Testis (tissue), 3 donors: ENCODE results near the gene GABRB1. TPM values are rescaled to one million over a fixed set of nuclear protein-coding genes. Genes with fewer than 3 reads are reported as not detected.
A peak's percentile ranks its signal among the peaks of the same experiment; 100 is the strongest.

Experiments
- DNase-seq: peaks from one replicate; pipeline ENCODE4 v3.0.0-alpha.2; 2019
- H3K27ac ChIP-seq, 2 donors: fragments of 200-600 bp; sonication (generic); one replicate each; pipeline ENCODE4 v1.5.1; 2019
- H3K27me3 ChIP-seq: fragments of 200-600 bp; sonication (generic); one replicate; pipeline ENCODE4 v1.5.1; 2019
- H3K36me3 ChIP-seq: fragments of 200-600 bp; sonication (generic); one replicate; pipeline ENCODE4 v1.5.1; 2017; ENCODE audit warnings: low read depth; ENCODE audit errors: missing control alignments
- H3K4me1 ChIP-seq: fragments of 200-600 bp; sonication (generic); one replicate; pipeline ENCODE4 v1.5.1; 2019
- H3K4me3 ChIP-seq, 2 donors: fragments of 200-600 bp; sonication (generic); one replicate each; pipeline ENCODE4 v1.5.1; 2017 to 2019
- H3K9me3 ChIP-seq: fragments of 200-600 bp; sonication (generic); one replicate; pipeline ENCODE4 v1.5.1; 2017
- POLR2A ChIP-seq: fragments of 450-650 bp; IDR thresholded peaks from one replicate; pipeline ENCODE4 v1.6.1; 2017; ENCODE audit warnings: antibody characterized with exemption, mild to moderate bottlenecking, moderate library complexity
- WGBS, 2 donors: methylation state at CpG; one replicate each; pipeline ENCODE4 v1.1.5; 2018; 5-methylcytosine and 5-hydroxymethylcytosine counted together
- intact Hi-C: fragments of 100-400 bp; cut with DNase I; formaldehyde crosslinking; loops from one replicate; pipeline ENCODE4 v1.15.1; 2023; ENCODE audit warnings: low total_unique reads
- polyA plus RNA-seq: library from polyadenylated mRNA; stranded (reverse); fragments of 350-450 nt; fragmentation: Illumina TruSeq; extraction: RNeasy Lipid Tissue Mini Kit (QIAGEN cat#74804); gene quantifications from one replicate; pipeline ENCODE4 v1.2.3, GENCODE V29; 2014; ENCODE audit warnings: low read depth, low replicate concordance; ENCODE audit not compliant: insufficient read depth
- total RNA-seq, 2 donors: library from RNA; depleted of rRNA; stranded (reverse); fragments of >200 nt; gene quantifications; one replicate each; pipeline ENCODE4 v1.2.3, GENCODE V29; 2016
- TF ChIP-seq, protein P1 (sequence below), 3 experiments: fragments of 450-650 bp in 2 of 3; fragments of 200-600 bp in 1 of 3; sonication (generic) in 1 of 3; IDR thresholded peaks; one replicate each; pipeline ENCODE4 v1.5.1; 2016 to 2019; ENCODE audit warnings: antibody characterized with exemption in 3 of 3, mild to moderate bottlenecking in 2 of 3, moderate library complexity in 1 of 3

The GABRB1 gene
- total and polyA plus RNA-seq, 3 donors from 2014 or later = 0.50 to 0.87 TPM; not detected in 1

DNA sequence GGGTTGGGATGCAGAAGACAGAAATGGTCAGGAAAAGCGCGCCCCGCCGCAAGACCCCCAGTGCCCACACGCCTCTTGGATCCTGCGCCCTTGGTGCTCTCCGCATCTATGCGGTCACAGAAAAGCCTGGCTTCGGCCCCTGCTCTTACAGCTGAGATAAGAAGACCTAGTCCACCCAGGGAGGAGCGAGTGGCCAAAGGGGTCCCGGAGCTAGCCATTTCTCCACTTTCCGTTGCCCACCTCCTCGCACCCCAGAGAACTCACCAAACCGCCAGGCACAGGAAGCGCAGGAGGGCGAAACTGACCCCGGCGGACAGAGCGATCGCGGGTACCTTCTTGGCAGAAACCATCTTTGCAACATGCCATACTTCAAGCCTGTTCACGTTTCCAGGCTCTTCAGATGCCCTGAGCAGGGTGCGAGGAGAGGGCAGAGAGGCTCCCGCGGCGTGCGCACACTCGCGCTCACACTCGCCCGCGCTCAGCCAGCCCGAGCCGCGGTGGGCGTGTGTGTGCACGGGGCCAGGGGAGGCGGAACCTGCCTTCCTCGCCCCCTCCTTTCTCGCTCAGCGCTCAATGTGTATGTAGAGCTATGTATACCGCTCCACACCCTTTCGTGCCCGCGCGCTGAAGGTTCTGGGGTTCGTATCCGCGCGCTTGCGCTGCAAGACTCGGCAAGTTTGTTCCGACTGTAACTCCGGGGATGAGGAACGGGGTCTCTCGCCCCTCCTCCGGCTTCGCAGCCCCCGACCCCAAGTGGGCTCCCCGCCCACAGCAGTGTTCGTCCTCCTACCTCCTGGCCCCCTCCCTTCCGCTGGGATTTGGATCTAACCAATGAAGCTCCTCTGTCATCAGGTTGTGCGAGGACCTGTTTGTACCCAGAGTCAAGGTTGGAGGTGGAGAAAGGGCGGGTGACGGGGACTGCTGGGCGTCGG, 38.0 kb upstream of the GABRB1 start, which contains the start of gene GABRA4:
Gene GABRA4 (minus strand): TSS at position 507 of the 932 bp plus-strand sequence. CDS start 157 bp downstream, at position 350.
- TF ChIP-seq POLR2A = no peak
- TF ChIP-seq, protein P1, sequence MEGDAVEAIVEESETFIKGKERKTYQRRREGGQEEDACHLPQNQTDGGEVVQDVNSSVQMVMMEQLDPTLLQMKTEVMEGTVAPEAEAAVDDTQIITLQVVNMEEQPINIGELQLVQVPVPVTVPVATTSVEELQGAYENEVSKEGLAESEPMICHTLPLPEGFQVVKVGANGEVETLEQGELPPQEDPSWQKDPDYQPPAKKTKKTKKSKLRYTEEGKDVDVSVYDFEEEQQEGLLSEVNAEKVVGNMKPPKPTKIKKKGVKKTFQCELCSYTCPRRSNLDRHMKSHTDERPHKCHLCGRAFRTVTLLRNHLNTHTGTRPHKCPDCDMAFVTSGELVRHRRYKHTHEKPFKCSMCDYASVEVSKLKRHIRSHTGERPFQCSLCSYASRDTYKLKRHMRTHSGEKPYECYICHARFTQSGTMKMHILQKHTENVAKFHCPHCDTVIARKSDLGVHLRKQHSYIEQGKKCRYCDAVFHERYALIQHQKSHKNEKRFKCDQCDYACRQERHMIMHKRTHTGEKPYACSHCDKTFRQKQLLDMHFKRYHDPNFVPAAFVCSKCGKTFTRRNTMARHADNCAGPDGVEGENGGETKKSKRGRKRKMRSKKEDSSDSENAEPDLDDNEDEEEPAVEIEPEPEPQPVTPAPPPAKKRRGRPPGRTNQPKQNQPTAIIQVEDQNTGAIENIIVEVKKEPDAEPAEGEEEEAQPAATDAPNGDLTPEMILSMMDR (IDR thresholded peaks at IDR 0.05) = no peak
- intact Hi-C loops = no loop called here
- no peak within 1 kb of the TSS for H3K27ac ChIP-seq
- 2% methylated on average over 12 to 67 of the region's 67 CpGs for WGBS, 2 donors
- H3K27me3 ChIP-seq = no peaks in the 10 kb centered on the region
- H3K9me3 ChIP-seq = no peaks in the 10 kb centered on the region
- no peaks in the 10 kb centered on the region for H3K36me3 ChIP-seq
- peak within 1 kb of the TSS in 1 of 2 donors; percentile 33 for H3K4me3 ChIP-seq
- peaks cover 9% of the 10 kb centered on the region for H3K4me1 ChIP-seq
- no peak for DNase-seq

DNA sequence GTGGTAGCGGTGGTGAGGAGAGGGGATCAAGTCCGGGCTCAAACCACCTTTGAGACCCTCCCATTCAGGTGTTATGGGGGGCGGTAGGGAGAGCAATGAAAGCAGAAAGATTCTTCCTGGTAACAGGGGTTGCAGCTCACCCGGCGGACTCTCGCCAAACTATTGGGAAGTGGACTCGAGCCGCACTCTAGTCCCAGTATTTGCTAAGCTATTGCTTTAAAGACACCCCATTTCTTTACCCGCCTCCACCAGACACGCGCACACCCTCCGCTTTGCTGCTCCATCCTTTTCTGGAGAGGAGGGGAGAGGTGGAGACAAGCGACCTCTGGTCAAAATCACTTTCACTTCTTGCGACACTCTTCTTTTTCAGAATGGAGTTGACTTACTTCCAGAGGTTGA, 37.4 kb upstream of the GABRB1 start:
- H3K27me3 ChIP-seq = no peaks in the 10 kb centered on the region
- H3K9me3 ChIP-seq = no peaks in the 10 kb centered on the region
- peaks cover 9% of the 10 kb centered on the region for H3K4me1 ChIP-seq
- no peak for DNase-seq
- peak overlapping the region in 1 of 2 donors; percentile 33 for H3K4me3 ChIP-seq
- WGBS, 2 donors = 1% methylated on average over 11 to 14 of the region's 14 CpGs
- no peak overlapping the region for H3K27ac ChIP-seq
- no peak for TF ChIP-seq POLR2A
- TF ChIP-seq, protein P1 (IDR thresholded peaks at IDR 0.05) = no peak
- intact Hi-C loops = no loop called here
- H3K36me3 ChIP-seq = no peaks in the 10 kb centered on the region

DNA sequence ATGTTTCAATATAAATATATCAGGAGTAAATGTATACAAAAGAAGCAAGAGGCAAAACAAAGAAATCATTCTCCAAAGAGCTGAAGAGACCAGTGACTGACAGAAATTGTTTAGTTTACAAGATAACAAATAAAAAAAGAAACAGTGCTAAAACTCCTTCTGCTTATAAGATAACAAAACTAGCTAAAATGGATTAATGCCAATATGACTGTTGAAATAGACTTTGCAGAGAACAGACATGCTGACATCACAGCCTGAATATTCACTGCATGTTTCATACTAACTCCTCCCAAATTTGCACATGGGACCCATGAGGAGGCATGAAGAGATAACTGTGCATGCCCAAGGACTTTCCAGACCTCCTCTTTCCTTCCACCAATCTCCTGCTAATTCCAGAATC, 31.8 kb upstream of the GABRB1 start:
- Histone ChIP-seq H3K4me1 (no peaks in the 10 kb centered on the region), H3K4me3 (no peak overlapping the region), H3K9me3 (no peaks in the 10 kb centered on the region), H3K36me3 (no peaks in the 10 kb centered on the region), H3K27me3 (no peaks in the 10 kb centered on the region), H3K27ac (no peak overlapping the region)
- intact Hi-C loops = no loop called here
- DNase-seq = no peak
- TF ChIP-seq, protein P1 (IDR thresholded peaks at IDR 0.05) = no peak
- TF ChIP-seq POLR2A = no peak

DNA sequence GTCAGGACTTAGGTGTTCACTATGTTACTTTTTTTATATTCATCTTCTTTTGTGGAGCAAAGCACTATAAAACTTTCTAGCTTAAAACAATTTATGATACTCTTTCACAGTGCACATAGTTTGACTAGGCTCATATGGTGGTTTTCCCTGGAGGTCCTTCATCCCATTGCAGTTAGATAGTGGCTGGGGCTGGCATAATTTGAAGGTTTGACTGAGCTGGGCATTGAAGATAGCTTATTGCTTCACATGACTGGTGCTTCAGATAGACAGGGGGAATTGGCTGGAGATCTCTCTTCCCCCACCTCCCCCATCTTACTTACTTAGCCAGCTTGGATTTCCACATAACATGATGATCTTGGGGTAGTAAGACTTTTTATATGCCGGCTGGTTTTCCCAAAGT, 31.0 kb upstream of the GABRB1 start:
- DNase-seq = no peak
- Histone ChIP-seq H3K4me1 (no peaks in the 10 kb centered on the region), H3K9me3 (no peaks in the 10 kb centered on the region), H3K4me3 (no peak overlapping the region), H3K27ac (no peak overlapping the region), H3K36me3 (no peaks in the 10 kb centered on the region), H3K27me3 (no peaks in the 10 kb centered on the region)
- intact Hi-C loops = no loop called here
- TF ChIP-seq POLR2A = no peak
- TF ChIP-seq, protein P1 (IDR thresholded peaks at IDR 0.05) = no peak
- 94% methylated on average over 1 of the region's 1 CpG for WGBS, 2 donors

DNA sequence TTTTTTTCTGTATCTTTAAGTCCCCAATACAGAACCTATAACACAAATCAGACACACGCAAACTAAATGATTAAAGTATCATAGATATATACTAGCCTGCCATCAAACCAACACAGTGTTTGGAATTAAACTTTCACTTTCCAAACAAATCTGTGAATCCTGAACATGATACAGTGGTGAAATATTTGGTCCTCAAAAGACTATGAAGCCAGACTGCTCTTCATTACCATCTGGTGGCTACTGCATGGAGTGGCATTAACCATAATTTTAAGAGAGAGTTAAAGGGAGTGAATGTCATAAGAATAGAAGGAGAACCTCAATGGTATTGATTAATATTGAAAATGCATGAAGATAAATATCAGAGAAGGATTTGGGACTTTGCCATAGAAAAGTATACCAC, 28.8 kb upstream of the GABRB1 start:
- 79 to 84% methylated on average over 1 of the region's 1 CpG for WGBS, 2 donors
- H3K36me3 ChIP-seq = no peaks in the 10 kb centered on the region
- DNase-seq = no peak
- no peak overlapping the region for H3K4me3 ChIP-seq
- TF ChIP-seq, protein P1 (IDR thresholded peaks at IDR 0.05) = peak in 1 of 3 experiments; percentile 3
- TF ChIP-seq POLR2A = no peak
- H3K27me3 ChIP-seq = no peaks in the 10 kb centered on the region
- H3K9me3 ChIP-seq = no peaks in the 10 kb centered on the region
- H3K4me1 ChIP-seq = no peaks in the 10 kb centered on the region
- no peak overlapping the region for H3K27ac ChIP-seq
- intact Hi-C loops = no loop called here
